Large intestine (tissue), 3 donors: Measurements from ENCODE around the gene ACTG2. TPM values are rescaled to one million over a fixed set of nuclear protein-coding genes. Genes with fewer than 3 reads are reported as not detected.
"Not testable (repeated sequence)": the region's sequence is repeated elsewhere in the genome, so short reads cannot be mapped to it uniquely, and the experiment has no call there.

ENCODE experiments used
- DNase-seq, 2 donors: peaks; one replicate each; pipeline versions ENCODE4 v3.0.0 to v3.0.0-alpha.2; 2013
- H3K27ac ChIP-seq: one replicate; pipeline ENCODE4 v1.5.1; 2013; ENCODE audit warnings: low read length
- H3K27me3 ChIP-seq: 2 replicates; pipeline ENCODE4 v1.6.1; 2013; ENCODE audit warnings: low read length; ENCODE audit not compliant: control insufficient read depth, insufficient read depth
- H3K36me3 ChIP-seq: 2 replicates; pipeline ENCODE4 v1.6.1; 2013; ENCODE audit warnings: low read length; ENCODE audit not compliant: control insufficient read depth, insufficient read depth
- H3K4me1 ChIP-seq: one replicate; pipeline ENCODE4 v1.6.1; 2013; ENCODE audit warnings: low read length; ENCODE audit not compliant: control insufficient read depth, insufficient read depth
- H3K4me3 ChIP-seq: one replicate; pipeline ENCODE4 v1.5.1; 2013; ENCODE audit warnings: low read length
- H3K9me3 ChIP-seq: one replicate; pipeline ENCODE4 v1.6.1; 2013; ENCODE audit warnings: mild to moderate bottlenecking, low read depth, low read length, moderate library complexity; ENCODE audit not compliant: control insufficient read depth
- WGBS: methylation state at CpG from one replicate; pipeline ENCODE4 v1.1.5; 2013; ENCODE audit warnings: low lambda C conversion rate; ENCODE audit not compliant: insufficient coverage; 5-methylcytosine and 5-hydroxymethylcytosine counted together
- polyA plus RNA-seq: library from polyadenylated mRNA; unstranded; fragments of 120-200 nt; gene quantifications from one replicate; pipeline ENCODE4 v1.2.1, GENCODE V29; 2013

ACTG2 gene
- polyA plus RNA-seq, 1 donor, result 913 TPM

DNA sequence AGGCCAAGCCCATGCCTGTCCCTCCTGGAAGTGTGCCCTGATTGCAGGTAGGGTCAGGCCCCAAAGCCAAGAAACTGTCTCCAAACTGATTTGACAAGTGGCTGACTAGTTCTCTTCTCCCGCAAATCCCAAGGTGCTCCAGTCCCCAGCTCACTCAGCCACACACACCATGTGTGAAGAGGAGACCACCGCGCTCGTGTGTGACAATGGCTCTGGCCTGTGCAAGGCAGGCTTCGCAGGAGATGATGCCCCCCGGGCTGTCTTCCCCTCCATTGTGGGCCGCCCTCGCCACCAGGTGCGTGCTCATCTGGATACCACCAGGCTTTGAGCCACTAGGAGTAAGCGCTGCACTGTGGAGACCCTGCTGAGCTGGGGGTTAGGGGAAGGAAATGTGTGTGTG lies 8.3 kb downstream of the ACTG2 start:
- no CpG with 5 or more reads among the region's 10 CpGs for WGBS
- DNase-seq, result no peak
- no peaks in the 10 kb centered on the region for H3K9me3 ChIP-seq
- H3K4me3 ChIP-seq, result peak overlapping the region; percentile 10
- peaks cover 2% of the 10 kb centered on the region for H3K36me3 ChIP-seq
- H3K27me3 ChIP-seq, result no peaks in the 10 kb centered on the region
- H3K4me1 ChIP-seq, result no peaks in the 10 kb centered on the region
- no peak overlapping the region for H3K27ac ChIP-seq

DNA sequence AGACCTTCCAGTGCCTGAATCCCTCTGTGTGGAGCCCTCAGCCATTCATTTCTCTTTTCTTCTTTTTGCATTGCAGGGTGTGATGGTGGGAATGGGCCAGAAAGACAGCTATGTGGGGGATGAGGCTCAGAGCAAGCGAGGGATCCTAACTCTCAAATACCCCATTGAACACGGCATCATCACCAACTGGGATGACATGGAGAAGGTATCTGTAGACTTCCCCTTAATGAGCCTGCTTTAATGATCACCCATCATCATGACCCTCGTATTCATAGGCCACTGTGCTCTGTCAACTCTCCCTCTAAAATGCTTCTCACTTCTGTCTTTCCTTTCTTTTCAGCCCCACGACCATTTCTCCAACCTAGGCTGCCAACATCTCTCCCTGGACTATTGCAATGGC lies 9.5 kb downstream of the ACTG2 start:
- no CpG with 5 or more reads among the region's 4 CpGs for WGBS
- Histone ChIP-seq H3K9me3 (no peaks in the 10 kb centered on the region), H3K4me3 (peak overlapping the region; percentile 6), H3K27me3 (no peaks in the 10 kb centered on the region), H3K27ac (no peak overlapping the region), H3K36me3 (peaks cover 2% of the 10 kb centered on the region), H3K4me1 (no peaks in the 10 kb centered on the region)
- no peak for DNase-seq

DNA sequence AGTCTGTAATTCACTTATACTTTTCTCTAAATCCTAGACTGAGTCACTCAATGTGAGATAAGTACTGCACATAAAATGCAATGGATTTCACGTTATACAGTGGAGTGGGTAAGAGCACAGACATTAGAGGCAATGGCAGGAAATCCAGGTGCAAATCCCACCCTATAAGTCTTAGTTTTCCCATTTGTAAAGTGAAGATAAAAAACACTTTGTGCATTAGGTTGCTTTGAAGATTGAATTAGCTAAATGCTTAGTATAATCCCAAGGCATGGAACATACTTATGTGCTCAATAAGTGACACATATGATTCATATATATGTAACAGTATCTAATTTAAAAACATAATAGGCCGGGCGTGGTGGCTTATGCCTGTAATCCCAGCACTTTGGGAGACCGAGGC lies 10.5 kb downstream of the ACTG2 start:
- H3K4me1 ChIP-seq, result no peaks in the 10 kb centered on the region
- H3K9me3 ChIP-seq, result no peaks in the 10 kb centered on the region
- no CpG with 5 or more reads among the region's 4 CpGs for WGBS
- H3K4me3 ChIP-seq, result no peak overlapping the region
- no peak for DNase-seq
- no peak overlapping the region for H3K27ac ChIP-seq
- no peaks in the 10 kb centered on the region for H3K27me3 ChIP-seq
- peaks cover 2% of the 10 kb centered on the region for H3K36me3 ChIP-seq

DNA sequence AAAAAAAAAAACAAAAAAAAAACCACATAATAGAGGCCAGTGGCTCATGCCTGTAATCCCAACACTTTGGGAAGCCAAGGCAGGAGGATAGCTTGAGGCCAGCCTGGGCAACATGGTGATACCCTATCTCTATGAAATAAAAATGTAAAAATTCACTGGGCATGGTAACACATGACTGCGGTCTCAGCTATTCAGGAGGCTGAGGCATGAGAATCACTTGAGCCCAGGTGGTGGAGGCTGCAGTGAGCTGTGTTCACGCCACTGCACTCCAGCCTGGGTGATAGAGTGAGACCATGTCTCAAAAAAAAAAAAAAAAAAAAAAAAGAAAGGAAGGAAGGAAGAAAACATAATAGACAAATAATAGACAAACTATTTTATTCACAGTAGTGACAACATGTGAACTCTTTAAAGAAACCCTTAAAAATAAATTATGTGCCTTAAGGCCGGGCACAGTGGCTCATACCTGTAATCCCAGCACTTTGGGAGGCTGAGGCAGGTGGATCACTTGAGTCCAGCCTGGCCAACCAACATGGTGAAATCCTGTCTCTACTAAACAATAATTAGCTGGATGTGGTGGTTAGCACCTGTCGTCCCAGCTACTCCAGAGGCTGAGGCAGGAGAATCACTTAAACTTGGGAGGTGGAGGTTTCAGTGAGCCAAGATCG lies 11.3 kb downstream of the ACTG2 start:
- DNase-seq, H3K36me3 ChIP-seq, H3K4me3 ChIP-seq, H3K27ac ChIP-seq, H3K9me3 ChIP-seq, H3K4me1 ChIP-seq, H3K27me3 ChIP-seq: not testable (repeated sequence)
- 60% methylated on average over 1 of the region's 5 CpGs for WGBS

DNA sequence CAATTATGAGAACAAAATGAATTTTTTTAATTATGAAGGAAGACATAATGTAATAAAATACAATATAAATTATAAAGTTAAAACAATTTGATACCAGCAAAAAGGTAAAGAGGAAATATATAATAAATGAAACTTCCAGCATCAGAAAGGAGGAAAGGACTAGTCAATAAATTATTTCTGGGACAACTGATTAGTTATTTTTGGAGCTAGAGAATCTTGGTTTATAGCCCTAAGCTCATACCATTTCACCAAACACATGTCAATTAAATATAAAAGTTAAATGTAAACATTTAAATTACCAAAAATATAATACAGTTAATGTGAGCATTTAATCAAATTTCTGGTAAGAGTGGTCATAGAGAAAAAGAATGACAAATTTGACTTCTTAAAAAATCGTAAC lies 12.1 kb downstream of the ACTG2 start:
- no peak for DNase-seq
- Histone ChIP-seq H3K4me3 (no peak overlapping the region), H3K4me1 (no peaks in the 10 kb centered on the region), H3K9me3 (no peaks in the 10 kb centered on the region), H3K27me3 (no peaks in the 10 kb centered on the region), H3K27ac (no peak overlapping the region), H3K36me3 (peaks cover 2% of the 10 kb centered on the region)
- WGBS, result 70% methylated on average over 1 of the region's 1 CpG

DNA sequence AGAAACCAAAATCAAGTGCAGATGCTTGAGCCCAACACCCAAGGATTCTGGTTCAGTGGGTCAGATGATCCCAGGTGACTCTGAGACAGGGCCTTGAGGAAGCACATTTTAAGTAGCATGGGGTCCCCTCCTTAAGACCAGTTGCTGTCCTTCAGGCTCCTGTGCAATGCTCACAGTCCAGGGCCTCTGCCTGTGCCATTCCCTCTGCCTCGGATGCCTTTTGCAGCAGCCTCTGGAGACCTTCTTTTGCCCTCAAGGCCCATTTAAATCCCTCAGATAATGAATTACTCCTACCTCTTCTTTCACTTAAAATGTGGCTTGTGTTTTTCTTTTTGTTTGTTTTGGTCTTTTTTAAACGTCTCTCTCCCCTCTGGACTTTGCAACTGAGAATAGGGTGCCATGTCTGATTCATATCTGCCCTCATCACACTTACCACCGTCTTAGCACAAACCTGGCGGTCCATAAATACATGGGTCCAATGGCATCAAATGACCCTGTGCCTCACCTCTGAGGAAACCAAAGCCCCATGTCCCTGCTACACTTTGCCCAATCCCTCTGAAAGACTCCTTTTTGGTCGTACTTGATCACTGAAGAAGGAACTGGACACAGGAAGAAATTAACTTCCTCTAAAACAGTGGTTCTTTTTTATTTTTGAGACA lies 14.2 kb downstream of the ACTG2 start:
- WGBS, result no CpG with 5 or more reads among the region's 5 CpGs
- H3K4me1 ChIP-seq, result no peaks in the 10 kb centered on the region
- no peaks in the 10 kb centered on the region for H3K9me3 ChIP-seq
- no peaks in the 10 kb centered on the region for H3K36me3 ChIP-seq
- H3K27ac ChIP-seq, result no peak overlapping the region
- DNase-seq, result no peak
- no peaks in the 10 kb centered on the region for H3K27me3 ChIP-seq
- no peak overlapping the region for H3K4me3 ChIP-seq

DNA sequence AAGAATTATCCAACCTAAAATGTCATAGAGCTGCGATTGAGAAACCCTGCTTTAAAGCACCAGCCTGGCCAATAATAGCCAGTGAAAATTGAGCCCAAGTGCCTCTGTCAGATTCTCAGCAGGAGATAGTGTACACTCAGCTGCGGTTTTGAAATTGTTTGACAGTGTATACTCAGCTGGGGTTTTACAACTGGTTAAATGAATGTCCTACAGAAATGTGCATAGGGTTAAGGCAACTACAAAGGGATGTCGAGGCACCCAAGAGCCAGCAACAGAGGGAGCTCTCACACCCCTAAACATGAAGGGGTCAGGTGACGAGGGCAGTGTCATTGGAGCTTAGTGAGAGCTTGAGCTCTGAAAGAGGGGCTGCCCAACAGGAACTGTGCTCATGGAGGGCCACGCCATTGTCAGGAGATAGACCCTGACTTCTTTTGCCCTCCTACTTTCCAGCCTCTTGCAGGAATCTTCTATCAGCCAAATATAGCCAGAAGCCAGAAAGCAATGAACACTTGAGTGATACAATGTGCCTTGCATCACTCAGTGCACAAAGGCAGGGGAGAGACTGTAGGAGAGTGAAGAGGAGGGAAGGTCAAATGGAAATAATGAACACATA lies 15.1 kb downstream of the ACTG2 start:
- H3K27ac ChIP-seq, result no peak overlapping the region
- no peak overlapping the region for H3K4me3 ChIP-seq
- WGBS, result no CpG with 5 or more reads among the region's 5 CpGs
- no peaks in the 10 kb centered on the region for H3K27me3 ChIP-seq
- H3K36me3 ChIP-seq, result no peaks in the 10 kb centered on the region
- H3K9me3 ChIP-seq, result no peaks in the 10 kb centered on the region
- no peaks in the 10 kb centered on the region for H3K4me1 ChIP-seq
- no peak for DNase-seq

DNA sequence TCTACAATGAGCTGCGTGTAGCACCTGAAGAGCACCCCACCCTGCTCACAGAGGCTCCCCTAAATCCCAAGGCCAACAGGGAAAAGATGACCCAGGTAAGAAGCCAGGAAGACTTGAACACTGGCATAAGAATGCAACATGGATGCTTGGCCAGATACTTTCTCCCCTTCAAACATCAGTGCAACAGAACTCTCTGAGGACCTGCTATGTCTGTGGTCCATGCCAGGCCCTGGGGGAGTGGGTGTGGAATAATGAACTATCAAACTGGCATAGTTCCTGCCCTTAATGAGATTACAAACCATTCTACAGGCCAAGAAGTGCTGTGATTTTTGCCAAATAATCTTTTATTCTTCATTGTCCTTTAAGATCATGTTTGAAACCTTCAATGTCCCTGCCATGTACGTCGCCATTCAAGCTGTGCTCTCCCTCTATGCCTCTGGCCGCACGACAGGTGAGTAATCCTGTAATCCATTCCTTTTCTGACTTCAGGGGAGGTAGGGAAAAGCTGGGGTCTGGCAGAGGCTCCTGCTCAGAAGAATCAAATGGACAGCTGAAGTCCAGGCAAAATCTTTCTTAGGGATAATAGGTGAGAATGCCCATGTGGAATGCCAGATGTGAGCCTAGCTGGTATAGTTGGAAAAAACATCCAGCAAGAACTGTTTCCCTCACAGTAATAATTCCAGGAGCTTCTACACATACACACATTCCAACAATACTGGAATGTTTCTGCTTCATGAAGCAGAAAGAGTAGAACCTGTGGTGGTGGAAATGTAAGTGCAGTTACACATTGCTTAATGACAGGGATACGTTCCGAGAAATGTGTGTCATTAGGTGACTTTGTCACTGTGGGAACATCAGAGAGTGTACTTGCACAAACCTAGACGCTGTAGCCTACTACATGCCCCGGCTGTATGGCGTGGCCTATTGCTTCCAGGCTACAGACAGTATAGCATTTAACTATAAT lies 16.2 kb downstream of the ACTG2 start:
- WGBS, result 80% methylated on average over 1 of the region's 10 CpGs
- no peak for DNase-seq
- no peak overlapping the region for H3K27ac ChIP-seq
- H3K4me3 ChIP-seq, result no peak overlapping the region
- H3K36me3 ChIP-seq, result no peaks in the 10 kb centered on the region
- H3K27me3 ChIP-seq, result no peaks in the 10 kb centered on the region
- H3K4me1 ChIP-seq, result no peaks in the 10 kb centered on the region
- no peaks in the 10 kb centered on the region for H3K9me3 ChIP-seq

DNA sequence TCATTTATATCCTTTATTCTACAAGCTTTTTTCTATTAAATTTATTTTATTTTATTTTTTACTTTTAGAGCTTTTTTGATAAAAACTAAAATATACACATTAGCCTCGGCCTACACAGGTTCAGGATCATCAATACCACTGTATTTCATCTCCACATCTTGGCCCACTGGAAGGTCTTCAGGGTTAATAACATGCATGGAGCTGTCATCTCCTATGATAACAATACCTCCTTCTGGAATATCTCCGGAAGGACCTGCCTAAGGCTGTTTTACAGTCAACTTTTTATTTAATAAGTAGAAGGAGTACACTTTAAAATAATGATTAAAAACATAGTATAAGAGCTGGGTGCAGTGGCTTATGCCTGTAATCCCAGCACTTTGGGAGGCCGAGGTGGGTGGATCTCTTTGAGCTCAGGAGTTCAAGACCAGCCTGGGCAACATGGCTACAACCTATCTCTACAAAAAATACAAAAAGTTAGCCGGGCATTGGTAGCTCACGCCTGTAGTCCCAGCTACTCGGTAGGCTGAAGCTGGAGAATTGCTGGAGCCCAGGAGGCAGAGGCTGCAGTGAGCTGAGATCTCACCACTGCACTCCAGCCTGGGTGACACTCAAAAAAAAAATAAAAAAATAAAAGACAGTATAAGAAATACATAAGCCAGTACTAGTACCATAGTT lies 18.2 kb downstream of the ACTG2 start:
- WGBS, result 84% methylated on average over 2 of the region's 6 CpGs
- DNase-seq, result no peak
- no peak overlapping the region for H3K27ac ChIP-seq
- no peaks in the 10 kb centered on the region for H3K27me3 ChIP-seq
- H3K9me3 ChIP-seq, result no peaks in the 10 kb centered on the region
- no peak overlapping the region for H3K4me3 ChIP-seq
- H3K36me3 ChIP-seq, result peaks cover 2% of the 10 kb centered on the region
- no peaks in the 10 kb centered on the region for H3K4me1 ChIP-seq
